IPS-11a (cell line): Measurements from ENCODE around the gene CPNE2.
"Not testable (repeated sequence)": the region's sequence is repeated elsewhere in the genome, so short reads cannot be mapped to it uniquely, and the experiment has no call there.

ENCODE experiments used
- H3K4me3 ChIP-seq: one replicate; pipeline ENCODE4 v1.5.1; 2013; ENCODE audit warnings: low read depth, low read length, control low read depth

CPNE2 gene

GRCh38 chr16:57069053-57069452, 23.3 kb upstream of the CPNE2 start:
- no peak overlapping the region for H3K4me3 ChIP-seq

GRCh38 chr16:57069635-57070370, 22.6 kb upstream of the CPNE2 start:
- H3K4me3 ChIP-seq = no peak overlapping the region

- no peak overlapping the region for H3K4me3 ChIP-seq
Observed at GRCh38 chr16:57070424-57070823, 22.0 kb upstream of the CPNE2 start.

- H3K4me3 ChIP-seq = not testable (repeated sequence)
Observed at GRCh38 chr16:57071081-57071732, 21.2 kb upstream of the CPNE2 start.

- H3K4me3 ChIP-seq = no peak overlapping the region
Observed at GRCh38 chr16:57071831-57072582, 20.4 kb upstream of the CPNE2 start.

GRCh38 chr16:57072616-57073275, 19.6 kb upstream of the CPNE2 start:
- H3K4me3 ChIP-seq = no peak overlapping the region

- no peak overlapping the region for H3K4me3 ChIP-seq
Observed at GRCh38 chr16:57077714-57078113, 14.7 kb upstream of the CPNE2 start.

- no peak overlapping the region for H3K4me3 ChIP-seq
Observed at GRCh38 chr16:57081744-57082143, 10.6 kb upstream of the CPNE2 start.

GRCh38 chr16:57082664-57083063, 9.7 kb upstream of the CPNE2 start:
- H3K4me3 ChIP-seq = no peak overlapping the region

GRCh38 chr16:57083485-57084126, 8.8 kb upstream of the CPNE2 start:
- H3K4me3 ChIP-seq = no peak overlapping the region

GRCh38 chr16:57084257-57084770, 8.1 kb upstream of the CPNE2 start:
- H3K4me3 ChIP-seq = no peak overlapping the region

GRCh38 chr16:57084996-57085395, 7.4 kb upstream of the CPNE2 start:
- no peak overlapping the region for H3K4me3 ChIP-seq

GRCh38 chr16:57087003-57087402, 5.4 kb upstream of the CPNE2 start:
- no peak overlapping the region for H3K4me3 ChIP-seq

GRCh38 chr16:57089406-57089805, 3.0 kb upstream of the CPNE2 start:
- H3K4me3 ChIP-seq = no peak overlapping the region

- H3K4me3 ChIP-seq = peak overlapping the region; percentile 56
Observed at GRCh38 chr16:57091200-57091974, 996 bp upstream of the CPNE2 start.

- peak overlapping the region; percentile 61 for H3K4me3 ChIP-seq
Observed at GRCh38 chr16:57092786-57093411, 516 bp downstream of the CPNE2 start.

GRCh38 chr16:57093666-57094564, 1.5 kb downstream of the CPNE2 start:
- H3K4me3 ChIP-seq = peak overlapping the region; percentile 61

- no peak overlapping the region for H3K4me3 ChIP-seq
Observed at GRCh38 chr16:57094911-57095310, 2.5 kb downstream of the CPNE2 start.
